GM21786 (cell line): Measurements from ENCODE around the gene PAH.
"Not testable (repeated sequence)": the region's sequence is repeated elsewhere in the genome, so short reads cannot be mapped to it uniquely, and the experiment has no call there.

Source experiments
- ATAC-seq: cut with Tn5 transposase; IDR thresholded peaks from one replicate; pipeline ENCODE4 v1.9.1; 2021; ENCODE audit not compliant: unreplicated experiment

PAH gene

GRCh38 chr12:102833687-102834441 lies 83.2 kb downstream of the PAH start:
- no peak for ATAC-seq

- not testable (repeated sequence) for ATAC-seq
Observed at GRCh38 chr12:102832826-102833225, 84.2 kb downstream of the PAH start.

GRCh38 chr12:102824218-102824835 lies 92.7 kb downstream of the PAH start:
- ATAC-seq, result no peak

- ATAC-seq, result no peak
Observed at GRCh38 chr12:102821149-102821548, 95.9 kb downstream of the PAH start.

- peak; percentile 55 for ATAC-seq
Observed at GRCh38 chr12:102816816-102817434, 100.1 kb downstream of the PAH start.

GRCh38 chr12:102814691-102815367 lies 102.2 kb downstream of the PAH start:
- ATAC-seq, result no peak

- ATAC-seq, result no peak
Observed at GRCh38 chr12:102812344-102812743, 104.7 kb downstream of the PAH start.

- no peak for ATAC-seq
Observed at GRCh38 chr12:102811110-102811737, 105.8 kb downstream of the PAH start.

- ATAC-seq, result no peak
Observed at GRCh38 chr12:102808412-102808811, 108.6 kb downstream of the PAH start.

GRCh38 chr12:102806592-102806991 lies 110.5 kb downstream of the PAH start:
- no peak for ATAC-seq

GRCh38 chr12:102806110-102806509 lies 110.9 kb downstream of the PAH start:
- no peak for ATAC-seq

- no peak for ATAC-seq
Observed at GRCh38 chr12:102800565-102800964, 116.5 kb downstream of the PAH start.

- ATAC-seq, result no peak
Observed at GRCh38 chr12:102799229-102799628, 117.8 kb downstream of the PAH start.

- no peak for ATAC-seq
Observed at GRCh38 chr12:102797528-102797927, 119.5 kb downstream of the PAH start.

GRCh38 chr12:102793921-102794320 lies 123.1 kb downstream of the PAH start:
- no peak for ATAC-seq
